GM18909 (cell line): Measurements from ENCODE around the gene ADAMTS7.
"Not testable (repeated sequence)": the region's sequence is repeated elsewhere in the genome, so short reads cannot be mapped to it uniquely, and the experiment has no call there.

Experiments used
- ATAC-seq: cut with Tn5 transposase; IDR thresholded peaks from one replicate; pipeline ENCODE4 v1.9.1; 2021; ENCODE audit warnings: mild to moderate bottlenecking; ENCODE audit not compliant: unreplicated experiment, poor library complexity

ADAMTS7 gene

GRCh38 chr15:78831229-78832207, 20.3 kb upstream of the ADAMTS7 start:
- no peak for ATAC-seq

GRCh38 chr15:78830514-78831228, 19.4 kb upstream of the ADAMTS7 start:
- ATAC-seq: no peak

GRCh38 chr15:78828920-78829319, 17.7 kb upstream of the ADAMTS7 start:
- no peak for ATAC-seq

GRCh38 chr15:78822514-78822913, 11.2 kb upstream of the ADAMTS7 start:
- ATAC-seq: no peak

DNA sequence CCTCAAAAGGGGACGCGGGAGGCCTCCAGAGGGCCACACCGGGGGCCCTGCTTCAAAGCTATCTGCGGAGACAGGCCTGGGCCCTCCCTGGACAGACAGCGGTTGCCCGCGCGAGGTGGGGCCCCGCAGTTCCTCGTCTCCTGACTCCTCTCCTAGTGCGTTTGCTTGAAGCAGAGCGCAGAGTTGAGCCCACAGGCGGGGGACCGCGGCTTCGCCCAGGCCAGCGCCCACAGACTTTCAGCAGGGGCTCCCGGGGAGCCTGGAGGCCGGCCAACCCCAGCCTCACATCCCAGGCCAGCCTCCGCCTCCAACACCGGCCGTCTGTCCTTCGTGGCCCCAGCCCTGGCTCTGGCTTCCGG, 540 bp upstream of the ADAMTS7 start:
- peak; percentile 9 for ATAC-seq

GRCh38 chr15:78810362-78811123, 721 bp downstream of the ADAMTS7 start:
- peak; percentile 10 for ATAC-seq

- no peak for ATAC-seq
Measured at GRCh38 chr15:78810003-78810361, 1.3 kb downstream of the ADAMTS7 start.

GRCh38 chr15:78808550-78808949, 2.7 kb downstream of the ADAMTS7 start:
- ATAC-seq: no peak

DNA sequence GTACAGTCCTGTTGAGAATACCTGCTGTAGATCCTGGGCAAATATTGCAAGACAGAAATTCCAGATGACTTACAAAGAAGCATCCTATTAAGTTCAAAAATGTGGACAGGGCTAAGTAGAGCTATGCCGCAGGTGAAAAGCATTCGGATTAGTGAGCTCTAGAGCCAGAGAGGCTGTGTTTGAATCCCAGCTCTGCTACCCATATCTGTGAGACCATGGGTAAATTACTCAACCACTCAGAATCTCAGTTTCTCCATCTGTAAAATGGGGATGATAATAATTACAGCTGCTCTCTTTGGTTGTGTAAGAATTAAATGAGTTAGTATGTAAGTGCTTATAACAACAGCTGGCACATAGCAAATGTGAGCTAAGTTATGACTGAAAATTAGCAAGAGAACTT, 3.9 kb downstream of the ADAMTS7 start:
- no peak for ATAC-seq

GRCh38 chr15:78804391-78804792, 6.9 kb downstream of the ADAMTS7 start:
- ATAC-seq: no peak

DNA sequence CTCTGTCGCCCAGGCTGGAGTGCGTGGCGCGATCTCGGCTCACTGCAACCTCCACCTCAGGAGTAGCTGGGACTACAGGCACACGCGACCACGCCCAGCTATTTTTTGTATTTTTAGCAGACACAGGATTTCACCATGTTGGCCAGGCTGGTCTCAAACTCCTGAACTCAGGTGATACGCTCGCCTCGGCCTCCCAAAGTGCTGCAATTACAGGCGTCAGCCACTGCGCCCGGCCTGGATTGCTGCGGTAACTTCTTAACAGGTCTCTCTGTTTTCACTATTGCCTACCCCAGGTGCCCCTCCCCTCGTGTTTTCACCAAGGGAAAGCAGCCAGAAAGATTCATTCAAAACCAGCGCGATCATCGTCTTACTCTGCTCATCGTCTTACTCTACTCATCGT, 10.5 kb downstream of the ADAMTS7 start:
- no peak for ATAC-seq

- no peak for ATAC-seq
Measured at GRCh38 chr15:78800189-78800588, 11.1 kb downstream of the ADAMTS7 start.

GRCh38 chr15:78799102-78799501, 12.2 kb downstream of the ADAMTS7 start:
- not testable (repeated sequence) for ATAC-seq

DNA sequence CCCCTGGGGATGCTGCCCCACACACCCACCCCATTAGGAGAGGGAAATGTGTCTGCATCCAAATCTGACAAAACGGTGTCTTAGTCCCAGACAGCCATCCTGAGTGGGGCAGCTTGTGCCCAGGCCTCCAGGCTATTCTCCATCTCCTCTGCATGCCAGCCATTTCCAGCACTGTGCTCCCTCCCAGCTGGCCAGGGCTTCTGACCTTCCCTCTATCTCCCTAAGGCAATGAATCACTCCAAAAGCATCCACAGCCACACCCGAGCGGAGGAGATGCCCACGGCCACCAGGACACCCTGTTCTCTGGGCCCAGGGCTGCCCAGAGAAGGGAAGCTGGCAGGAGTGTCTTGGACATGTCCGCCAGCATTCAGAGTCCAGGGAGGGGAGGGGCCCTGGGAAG, 12.9 kb downstream of the ADAMTS7 start:
- not testable (repeated sequence) for ATAC-seq

DNA sequence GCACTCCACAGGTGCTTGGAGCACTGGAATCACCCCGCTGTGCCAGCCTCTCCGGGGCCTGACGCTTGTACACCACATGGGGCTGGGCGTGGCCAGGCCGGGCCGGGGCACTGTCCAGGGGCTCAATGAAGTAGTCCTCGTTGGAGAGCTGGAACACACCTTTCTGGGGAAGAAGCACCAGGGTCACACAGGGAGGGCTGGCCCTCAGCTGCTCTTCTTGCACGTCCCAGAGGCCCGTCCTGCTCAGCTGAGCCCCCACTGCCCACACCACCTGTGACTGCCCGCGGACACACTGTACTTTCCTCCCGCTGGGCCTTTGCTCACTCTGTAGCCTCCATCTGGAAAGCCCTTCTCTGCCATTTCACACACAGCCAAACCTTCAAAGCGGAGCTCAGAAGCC, 13.3 kb downstream of the ADAMTS7 start:
- no peak for ATAC-seq

DNA sequence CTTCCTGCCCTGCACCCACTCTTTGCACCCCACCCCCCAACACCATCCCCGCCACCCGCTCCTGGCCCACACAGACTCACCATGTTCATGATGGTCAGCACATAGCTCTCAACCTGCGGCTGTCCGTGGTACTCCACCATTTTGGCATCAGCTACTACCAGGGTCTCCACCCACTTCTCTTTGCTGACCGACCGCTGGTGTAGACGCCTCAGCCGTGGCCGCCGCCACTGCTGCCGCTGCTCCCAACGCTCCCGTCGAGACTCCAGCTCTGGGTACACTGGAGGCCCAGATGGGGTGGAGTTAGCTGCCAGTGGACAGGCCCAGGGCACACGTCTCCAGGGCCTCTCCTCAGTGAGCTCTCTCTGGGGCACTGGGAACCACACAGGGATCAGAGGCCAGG, 14.8 kb downstream of the ADAMTS7 start:
- ATAC-seq: no peak

- ATAC-seq: no peak
Measured at GRCh38 chr15:78795043-78795442, 16.2 kb downstream of the ADAMTS7 start.

- not testable (repeated sequence) for ATAC-seq
Measured at GRCh38 chr15:78794446-78794845, 16.8 kb downstream of the ADAMTS7 start.

DNA sequence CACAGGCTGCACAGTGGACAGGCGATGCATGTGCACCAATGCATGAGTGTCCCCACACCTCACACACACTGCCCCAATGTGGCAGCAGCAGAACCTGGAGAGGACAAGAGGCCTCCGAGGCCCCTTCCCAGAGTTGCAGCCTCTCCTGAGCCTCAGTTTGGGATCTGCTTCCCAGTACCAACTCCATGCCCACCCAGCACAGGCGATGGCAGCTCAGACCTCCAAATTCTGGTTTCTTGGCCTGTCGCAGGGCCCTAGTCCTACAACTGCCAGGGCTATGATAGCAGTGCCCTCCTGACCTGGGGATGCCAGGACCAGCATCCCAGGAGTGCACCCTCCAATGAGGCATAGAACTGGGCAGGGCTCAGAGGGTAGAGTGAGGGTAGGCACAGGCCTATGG, 19.9 kb downstream of the ADAMTS7 start:
- ATAC-seq: no peak

- no peak for ATAC-seq
Measured at GRCh38 chr15:78790027-78790426, 21.2 kb downstream of the ADAMTS7 start.

DNA sequence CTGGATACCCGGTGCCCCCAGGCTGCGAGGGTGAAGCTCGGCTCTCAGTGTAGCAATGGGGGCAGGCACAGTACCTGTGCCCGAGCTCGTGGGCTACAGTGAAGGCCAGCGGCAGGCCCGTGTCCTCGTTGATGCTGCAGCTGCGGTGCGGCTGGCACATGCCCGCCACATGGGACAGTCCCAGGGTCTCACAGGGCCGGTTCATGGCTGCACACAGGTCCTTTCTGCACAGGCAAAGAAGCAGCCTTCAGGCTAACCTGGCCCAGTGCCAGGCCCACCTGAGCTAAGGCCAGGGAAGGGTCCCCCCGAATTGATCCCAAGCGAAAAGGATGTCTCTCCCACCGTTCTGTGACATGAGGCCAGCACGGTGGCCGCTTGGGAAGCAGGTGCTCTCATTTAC, 21.6 kb downstream of the ADAMTS7 start:
- no peak for ATAC-seq
